ENCODE results near the gene EMID1. TPM values are rescaled to one million over a fixed set of nuclear protein-coding genes. Genes with fewer than 3 reads are reported as not detected.

EMID1 gene
- total RNA-seq, 1 experiment from 2014 or later: 9.6 TPM

DNA sequence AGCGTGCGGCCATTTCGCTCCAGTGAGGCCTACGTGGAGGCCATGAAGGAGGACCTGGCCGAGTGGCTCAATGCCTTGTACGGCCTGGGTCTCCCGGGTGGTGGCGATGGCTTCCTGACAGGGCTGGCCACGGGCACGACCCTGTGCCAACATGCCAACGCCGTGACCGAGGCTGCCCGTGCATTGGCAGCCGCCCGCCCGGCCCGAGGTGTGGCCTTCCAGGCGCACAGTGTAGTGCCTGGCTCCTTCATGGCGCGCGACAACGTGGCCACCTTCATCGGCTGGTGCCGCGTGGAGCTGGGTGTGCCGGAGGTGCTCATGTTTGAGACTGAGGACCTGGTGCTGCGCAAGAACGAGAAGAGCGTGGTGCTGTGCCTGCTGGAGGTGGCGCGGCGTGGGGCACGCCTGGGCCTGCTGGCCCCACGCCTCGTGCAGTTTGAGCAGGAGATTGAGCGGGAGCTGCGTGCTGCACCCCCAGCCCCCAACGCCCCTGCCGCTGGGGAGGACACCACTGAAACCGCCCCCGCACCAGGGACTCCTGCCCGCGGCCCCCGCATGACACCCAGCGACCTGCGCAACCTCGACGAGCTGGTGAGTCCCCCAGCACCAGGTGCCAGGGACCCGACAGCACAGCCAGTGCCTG, 102.6 kb downstream of the EMID1 start:
- Histone ChIP-seq H3K4me1 (ENCODE audit: control insufficient read depth in 1 of 2, insufficient read depth in 2 of 2, low read length in 2 of 2) (peaks cover 40 to 63% of the 10 kb centered on the region in 2 experiments), H3K4me3 (replicated peaks in 1 of 2; ENCODE audit: low read depth in 1 of 2, low read length in 2 of 2) (peak overlapping the region; percentile 74 to 84), H3K27me3 (ENCODE audit: insufficient read depth, low read length) (no peaks in the 10 kb centered on the region), H3K79me2 (ENCODE audit: insufficient read depth, low read length) (peaks cover 7% of the 10 kb centered on the region; the same call in 1 of the 2 replicates), H3K9ac (ENCODE audit: low read length) (peak overlapping the region; percentile 73; the same call in 1 of the 2 replicates), H3K4me2 (ENCODE audit: low read length) (peak overlapping the region; percentile 96), H3K9me2 (ENCODE audit: insufficient read depth) (no peaks in the 10 kb centered on the region), H4K20me1 (ENCODE audit: insufficient read depth) (no peaks in the 10 kb centered on the region), H2AFZ (ENCODE audit: low read depth, low read length, poor library complexity, severe bottlenecking) (no peak overlapping the region), H3K27ac (ENCODE audit: low read depth, low read length) (peak overlapping the region; percentile 41; the same call in 1 of the 2 replicates), H3K9me3 (ENCODE audit: control insufficient read depth in 1 of 2, insufficient read depth in 1 of 2, low read depth in 1 of 2, low read length in 2 of 2) (no peaks in the 10 kb centered on the region), H3K36me3 (ENCODE audit: control insufficient read depth in 1 of 2, insufficient read depth in 2 of 2, low read length in 2 of 2) (no peaks in the 10 kb centered on the region)
- RAD21 ChIA-PET (ENCODE audit: low non-redundant PET in 1 of 2, low total read pairs in 2 of 2, uncharacterized antibody in 2 of 2, unreplicated experiment in 2 of 2): no interaction called here
- no peak for TF ChIP-seq SIN3A (IDR thresholded peaks at IDR 0.05; ENCODE audit: low read depth)
- TF ChIP-seq, protein P1, sequence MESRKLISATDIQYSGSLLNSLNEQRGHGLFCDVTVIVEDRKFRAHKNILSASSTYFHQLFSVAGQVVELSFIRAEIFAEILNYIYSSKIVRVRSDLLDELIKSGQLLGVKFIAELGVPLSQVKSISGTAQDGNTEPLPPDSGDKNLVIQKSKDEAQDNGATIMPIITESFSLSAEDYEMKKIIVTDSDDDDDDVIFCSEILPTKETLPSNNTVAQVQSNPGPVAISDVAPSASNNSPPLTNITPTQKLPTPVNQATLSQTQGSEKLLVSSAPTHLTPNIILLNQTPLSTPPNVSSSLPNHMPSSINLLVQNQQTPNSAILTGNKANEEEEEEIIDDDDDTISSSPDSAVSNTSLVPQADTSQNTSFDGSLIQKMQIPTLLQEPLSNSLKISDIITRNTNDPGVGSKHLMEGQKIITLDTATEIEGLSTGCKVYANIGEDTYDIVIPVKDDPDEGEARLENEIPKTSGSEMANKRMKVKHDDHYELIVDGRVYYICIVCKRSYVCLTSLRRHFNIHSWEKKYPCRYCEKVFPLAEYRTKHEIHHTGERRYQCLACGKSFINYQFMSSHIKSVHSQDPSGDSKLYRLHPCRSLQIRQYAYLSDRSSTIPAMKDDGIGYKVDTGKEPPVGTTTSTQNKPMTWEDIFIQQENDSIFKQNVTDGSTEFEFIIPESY (IDR thresholded peaks at IDR 0.05; ENCODE audit: extremely low read depth, insufficient replicate concordance, low read length): no peak
- ATAC-seq (no peak), DNase-seq (ENCODE audit: low read depth, low spot score) (no peak)
- intact Hi-C loops (cut with micrococcal nuclease): no loop called here
- BruUV-seq (replicated peaks): no TSS peak
- POLR2A ChIA-PET: no interaction called here
- CTCF ChIA-PET: no interaction called here

DNA sequence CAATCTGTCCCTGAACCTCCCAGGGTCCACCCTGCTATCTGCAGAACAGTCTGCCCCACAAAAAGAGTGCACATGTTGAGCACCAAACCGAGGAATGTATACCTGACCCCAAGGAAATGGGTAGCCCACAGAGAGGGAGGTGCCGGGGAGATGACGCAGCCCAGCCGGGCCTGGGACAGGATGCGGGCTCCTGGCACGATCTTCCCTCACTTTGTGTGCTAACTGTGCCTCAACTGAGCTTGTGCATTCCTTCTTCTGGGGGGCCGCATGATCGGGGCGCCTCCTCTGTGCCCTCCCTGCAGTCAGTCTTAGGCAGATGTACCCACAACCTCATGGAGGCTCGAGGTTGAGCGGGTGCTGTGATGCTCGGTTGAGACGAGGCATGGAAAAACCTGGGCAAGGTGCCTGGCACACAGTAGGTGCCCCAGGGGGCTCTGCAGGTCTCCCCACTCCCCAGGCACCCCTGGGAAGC, 103.1 kb downstream of the EMID1 start:
- no peak overlapping the region for H2AFZ ChIP-seq (ENCODE audit: low read depth, low read length, poor library complexity, severe bottlenecking)
- CTCF ChIA-PET: no interaction called here
- no peak overlapping the region for H3K4me2 ChIP-seq (ENCODE audit: low read length)
- peaks cover 7% of the 10 kb centered on the region; the same call in 1 of the 2 replicates for H3K79me2 ChIP-seq (ENCODE audit: insufficient read depth, low read length)
- intact Hi-C loops (cut with micrococcal nuclease): no loop called here
- H3K27ac ChIP-seq (ENCODE audit: low read depth, low read length): peak overlapping the region; percentile 41; the same call in 1 of the 2 replicates
- ATAC-seq: no peak
- H3K4me3 ChIP-seq (replicated peaks in 1 of 2; ENCODE audit: low read depth in 1 of 2, low read length in 2 of 2): no peak overlapping the region
- POLR2A ChIA-PET: no interaction called here
- no TSS peak for BruUV-seq (replicated peaks)
- no peak for DNase-seq (ENCODE audit: low read depth, low spot score)
- H3K9ac ChIP-seq (ENCODE audit: low read length): no peak overlapping the region
- no peaks in the 10 kb centered on the region for H3K27me3 ChIP-seq (ENCODE audit: insufficient read depth, low read length)
- RAD21 ChIA-PET (ENCODE audit: low non-redundant PET in 1 of 2, low total read pairs in 2 of 2, uncharacterized antibody in 2 of 2, unreplicated experiment in 2 of 2): no interaction called here
- H3K36me3 ChIP-seq (ENCODE audit: control insufficient read depth in 1 of 2, insufficient read depth in 2 of 2, low read length in 2 of 2): no peaks in the 10 kb centered on the region
- peaks cover 35 to 60% of the 10 kb centered on the region in 2 experiments for H3K4me1 ChIP-seq (ENCODE audit: control insufficient read depth in 1 of 2, insufficient read depth in 2 of 2, low read length in 2 of 2)
- no peaks in the 10 kb centered on the region for H4K20me1 ChIP-seq (ENCODE audit: insufficient read depth)
- H3K9me3 ChIP-seq (ENCODE audit: control insufficient read depth in 1 of 2, insufficient read depth in 1 of 2, low read depth in 1 of 2, low read length in 2 of 2): no peaks in the 10 kb centered on the region
- no peaks in the 10 kb centered on the region for H3K9me2 ChIP-seq (ENCODE audit: insufficient read depth)
- TF ChIP-seq EGR1 (IDR thresholded peaks at IDR 0.05; ENCODE audit: low read depth) (no peak), CBX3 (IDR thresholded peaks at IDR 0.05; ENCODE audit: low read depth) (no peak), ELF1 (IDR thresholded peaks at IDR 0.05; ENCODE audit: borderline replicate concordance, low read depth) (no peak), FOSL1 (IDR thresholded peaks at IDR 0.05; ENCODE audit: low read depth) (no peak), YY1 (IDR thresholded peaks at IDR 0.05; ENCODE audit: extremely low read depth, insufficient replicate concordance, low read depth, low read length) (no peak), EZH2phosphoT487 (IDR thresholded peaks at IDR 0.05; ENCODE audit: borderline replicate concordance) (no peak), SRF (IDR thresholded peaks at IDR 0.05; ENCODE audit: low read depth) (no peak), SIN3A (IDR thresholded peaks at IDR 0.05; ENCODE audit: low read depth) (no peak), JUND (IDR thresholded peaks at IDR 0.05) (no peak)
- TF ChIP-seq, protein P2, sequence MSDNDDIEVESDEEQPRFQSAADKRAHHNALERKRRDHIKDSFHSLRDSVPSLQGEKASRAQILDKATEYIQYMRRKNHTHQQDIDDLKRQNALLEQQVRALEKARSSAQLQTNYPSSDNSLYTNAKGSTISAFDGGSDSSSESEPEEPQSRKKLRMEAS (IDR thresholded peaks at IDR 0.05): no peak
- TF ChIP-seq, protein P1 (IDR thresholded peaks at IDR 0.05; ENCODE audit: extremely low read depth, insufficient replicate concordance, low read length): no peak
- TF ChIP-seq, protein P3, sequence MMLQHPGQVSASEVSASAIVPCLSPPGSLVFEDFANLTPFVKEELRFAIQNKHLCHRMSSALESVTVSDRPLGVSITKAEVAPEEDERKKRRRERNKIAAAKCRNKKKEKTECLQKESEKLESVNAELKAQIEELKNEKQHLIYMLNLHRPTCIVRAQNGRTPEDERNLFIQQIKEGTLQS (IDR thresholded peaks at IDR 0.05): no peak
